Superior temporal gyrus (tissue), 1 donor: ENCODE data around the gene BMI1.

Experiments
- DNase-seq: peaks from one replicate; pipeline ENCODE4 v3.0.0-alpha.2; 2016; ENCODE audit errors: extremely low spot score

The BMI1 gene

DNA sequence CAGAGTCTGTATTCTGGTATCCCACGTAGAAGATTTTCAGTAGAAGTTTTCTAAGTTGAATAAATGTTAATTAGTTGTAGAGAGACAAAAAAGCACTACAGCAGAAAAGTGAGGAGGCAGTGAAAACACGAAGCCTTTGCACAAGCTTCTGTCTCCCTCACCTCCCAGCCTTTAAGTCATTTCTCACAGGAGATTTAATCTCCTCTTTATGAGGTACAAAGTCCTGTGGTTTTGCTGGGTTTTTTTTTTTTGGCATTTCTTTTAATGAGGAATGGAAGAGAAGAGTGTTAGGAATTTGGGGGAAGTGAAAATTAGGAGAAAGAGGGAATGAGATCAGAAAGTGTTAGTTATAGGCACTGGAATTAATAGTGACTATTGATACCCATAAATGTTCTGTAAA, 45.9 kb downstream of the BMI1 start:
- DNase-seq, result no peak

DNA sequence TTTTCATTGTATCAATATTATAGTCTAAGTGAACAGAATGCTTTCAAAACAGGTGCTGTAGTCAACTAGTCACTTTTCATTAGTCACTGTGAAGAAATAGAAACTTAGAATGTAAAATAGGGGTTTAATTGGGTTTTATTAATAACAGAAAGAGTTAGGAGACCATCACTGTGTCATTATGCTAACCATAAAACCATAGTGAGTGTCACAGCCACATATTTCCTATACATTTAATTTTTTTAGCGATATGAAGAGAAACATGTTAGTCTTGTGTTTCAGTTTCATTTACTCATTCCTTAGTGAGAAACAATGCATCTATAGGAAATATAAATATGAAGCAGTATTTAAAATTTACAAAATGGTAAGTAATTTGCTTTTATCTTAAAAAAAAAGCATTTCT, 46.6 kb downstream of the BMI1 start:
- no peak for DNase-seq

DNA sequence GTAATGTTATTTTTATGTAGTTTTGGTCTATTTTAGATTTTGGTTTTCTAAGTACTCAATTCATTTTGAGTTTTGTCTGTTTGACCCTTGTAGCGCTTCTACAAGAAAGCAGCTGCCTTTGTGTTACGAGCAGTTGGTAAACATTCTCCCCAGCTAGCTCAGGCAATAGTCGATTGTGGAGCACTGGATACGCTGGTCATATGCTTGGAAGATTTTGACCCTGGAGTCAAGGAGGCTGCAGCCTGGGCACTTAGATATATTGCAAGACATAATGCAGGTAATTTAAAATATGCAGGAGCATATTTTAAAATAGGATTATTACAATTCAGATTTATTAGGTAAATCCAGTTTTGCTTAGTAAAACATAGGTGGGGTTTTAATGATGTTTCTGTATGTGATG, 47.5 kb downstream of the BMI1 start:
- no peak for DNase-seq

DNA sequence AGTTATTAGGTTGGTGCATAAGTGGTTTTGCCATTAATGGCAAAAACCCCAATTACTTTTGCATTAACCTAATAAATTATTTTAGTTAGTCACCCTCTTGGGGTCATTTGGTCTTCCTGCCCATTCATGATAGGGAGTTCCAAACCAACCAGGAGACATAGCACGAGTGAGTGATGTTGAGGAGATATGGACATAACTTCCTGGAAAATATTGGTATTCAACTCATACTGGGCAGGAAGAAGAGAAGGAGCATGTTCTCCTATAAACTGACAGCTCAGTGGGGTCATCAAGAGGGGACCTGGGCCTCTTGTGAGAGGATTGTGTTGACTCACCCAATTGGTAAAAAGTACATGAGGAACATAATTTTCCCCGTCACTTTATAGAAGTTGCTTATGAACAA, 48.1 kb downstream of the BMI1 start:
- no peak for DNase-seq

DNA sequence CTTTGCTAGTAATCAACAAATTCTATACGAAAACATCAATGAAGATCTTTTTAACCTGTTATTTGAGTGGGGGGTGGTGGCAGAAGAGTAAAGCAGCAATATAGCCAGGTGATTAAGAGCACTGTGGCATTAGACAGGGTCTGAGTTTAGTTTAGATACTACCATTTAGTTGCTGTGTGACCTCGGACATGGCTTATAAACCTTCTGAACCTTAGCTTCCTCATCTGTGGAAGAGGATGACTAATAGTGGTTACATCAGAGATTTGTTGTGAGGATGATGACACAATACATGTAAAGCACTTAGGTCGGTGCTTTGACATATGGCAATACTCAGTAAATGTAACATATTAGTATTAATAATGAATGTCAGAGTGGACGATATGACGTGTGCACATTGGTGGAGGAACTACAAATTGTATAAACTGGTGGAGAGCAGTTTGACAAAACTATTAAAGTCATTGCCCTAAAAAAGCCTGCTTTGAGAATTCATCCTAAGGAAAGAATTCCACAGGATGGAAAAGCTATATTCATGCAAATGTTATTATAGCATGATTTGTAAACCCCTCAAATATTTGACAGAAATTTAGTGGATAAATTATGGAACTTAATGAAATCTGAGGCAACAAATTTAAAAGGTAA, 48.7 kb downstream of the BMI1 start:
- DNase-seq, result no peak

DNA sequence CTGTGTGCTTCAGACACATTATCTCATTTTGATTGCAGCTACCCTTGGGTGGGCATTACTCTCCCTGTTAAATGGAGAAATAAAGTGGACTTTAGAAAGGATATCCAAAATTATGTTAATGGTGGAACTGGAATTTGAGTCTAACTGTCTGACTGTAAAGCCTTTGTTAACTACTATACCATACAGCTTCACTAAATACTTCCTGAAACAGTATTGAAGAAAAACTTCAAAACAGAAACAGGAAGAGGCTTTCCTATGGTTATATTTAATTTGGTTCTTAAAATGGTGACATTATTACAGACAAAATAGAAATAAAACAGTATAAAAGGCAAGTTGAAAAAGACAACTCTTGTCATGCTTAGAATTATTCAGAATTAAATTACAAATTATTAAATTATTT, 49.4 kb downstream of the BMI1 start:
- DNase-seq, result no peak

DNA sequence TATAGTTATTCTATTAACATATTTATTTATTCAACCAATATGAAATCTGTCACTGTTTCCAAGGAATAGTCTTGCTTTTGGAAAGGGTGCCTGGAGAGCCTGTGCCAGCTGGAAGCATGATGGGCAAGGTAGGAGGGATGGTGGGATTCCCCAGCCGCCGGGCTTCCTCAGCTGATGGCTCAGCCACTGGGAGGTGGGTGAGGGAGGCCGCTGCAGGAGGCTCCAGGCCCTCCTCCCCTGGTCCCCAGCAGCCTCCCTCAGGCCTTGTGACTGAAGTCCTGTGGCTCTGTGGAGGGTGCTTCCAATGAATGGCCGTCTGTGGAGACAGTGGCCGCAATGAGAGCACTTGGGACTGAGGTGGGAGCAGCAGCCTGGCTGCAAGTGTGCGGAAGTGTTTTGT, 51.4 kb downstream of the BMI1 start:
- DNase-seq, result no peak

DNA sequence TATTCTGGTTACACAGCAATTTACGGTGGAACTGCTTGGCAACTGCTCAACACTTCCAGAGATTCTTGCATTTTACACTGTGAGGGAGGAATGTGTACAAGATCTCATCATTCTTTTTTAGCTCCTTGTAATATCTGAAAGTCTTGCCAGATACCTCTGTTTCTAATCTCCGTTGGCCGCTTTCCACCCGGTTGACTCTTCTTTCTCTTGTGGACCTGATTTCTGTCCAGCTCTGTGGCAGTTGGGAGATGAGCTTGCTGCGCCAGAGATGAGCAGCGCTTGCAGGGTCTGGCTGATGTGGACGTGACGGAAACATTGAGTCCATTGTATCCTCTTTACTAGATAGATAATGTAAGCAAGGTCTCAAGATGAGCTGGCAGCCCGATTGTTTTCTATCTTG, 52.0 kb downstream of the BMI1 start:
- DNase-seq, result no peak

DNA sequence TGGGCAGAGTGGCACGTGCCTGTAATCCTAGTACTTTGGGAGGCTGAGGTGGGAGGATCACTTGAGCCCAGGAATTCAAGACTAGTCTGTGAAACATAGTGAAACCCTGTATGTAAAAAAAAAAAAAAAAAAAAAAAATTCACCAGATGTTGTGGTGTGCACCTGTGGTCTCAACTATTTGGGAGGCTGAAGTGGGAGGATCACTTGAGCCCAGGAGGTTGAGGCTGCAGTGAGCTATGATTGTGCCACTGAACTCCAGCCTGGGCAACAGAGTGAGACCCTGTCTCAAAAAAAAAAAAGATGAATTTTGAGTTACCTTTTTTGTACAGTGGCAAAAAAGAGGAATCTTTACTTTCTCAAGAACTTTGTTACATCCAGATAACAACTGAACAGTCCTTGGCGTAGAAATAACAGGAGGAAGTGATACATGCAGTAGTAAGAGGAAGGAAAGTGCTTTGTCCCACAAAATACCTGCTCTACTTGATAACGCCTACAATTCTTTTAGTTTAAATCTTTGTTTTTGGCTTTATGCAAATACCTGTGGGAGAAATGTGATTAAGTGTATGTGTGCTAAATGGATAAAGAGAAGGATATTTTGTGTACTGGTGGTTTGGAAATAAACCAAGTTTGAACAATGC, 53.7 kb downstream of the BMI1 start:
- DNase-seq, result no peak

DNA sequence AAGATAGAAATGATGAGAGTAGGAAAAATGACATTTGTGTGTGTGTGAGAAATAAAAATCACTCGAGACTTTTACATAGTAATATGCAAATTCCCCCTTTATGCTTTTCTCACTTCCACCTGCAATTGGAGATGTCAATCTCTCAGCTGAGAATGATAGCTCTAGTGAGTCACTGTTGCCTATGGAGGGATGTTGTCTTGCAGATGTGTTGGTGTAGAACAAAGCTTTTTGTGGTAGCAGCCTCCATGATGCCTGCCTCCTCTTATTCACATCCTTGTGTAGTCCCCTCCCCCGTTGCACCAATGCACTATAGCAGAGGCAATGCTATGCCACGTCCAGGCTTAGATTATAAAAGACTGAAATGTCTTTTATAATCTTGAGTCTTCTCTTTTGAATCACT, 58.2 kb downstream of the BMI1 start:
- no peak for DNase-seq
